ENCODE results near the gene UVRAG. TPM values are rescaled to one million over a fixed set of nuclear protein-coding genes. Genes with fewer than 3 reads are reported as not detected.

UVRAG gene
- total and polyA plus RNA-seq, 8 donors: 4.7 to 55.5 (median 20.5) TPM

DNA sequence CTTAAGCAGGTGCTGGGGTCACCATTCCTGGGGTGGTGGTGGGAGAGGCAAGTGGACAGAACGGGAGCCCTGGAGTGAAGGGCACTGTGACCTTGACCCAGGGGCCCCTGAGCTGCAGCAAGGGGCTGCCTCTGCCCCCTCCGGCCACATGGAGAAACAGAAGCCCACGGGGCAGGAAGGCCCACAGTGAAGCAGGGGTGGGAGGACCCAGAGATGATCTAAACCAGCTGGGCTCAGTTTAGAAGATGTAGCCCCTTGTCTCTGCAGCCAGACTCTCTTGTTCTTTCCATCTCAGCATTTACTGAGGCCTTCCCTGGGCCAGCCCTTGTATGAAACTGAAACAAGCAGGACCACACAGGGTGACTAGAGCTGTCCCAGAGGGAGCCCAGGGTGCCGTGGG is 360.8 kb downstream of the UVRAG start:
- Histone ChIP-seq H3K27me3 (no peaks in the 10 kb centered on the region), H3K9me3 (no peaks in the 10 kb centered on the region), H3K36me3 (no peaks in the 10 kb centered on the region), H3K4me3 (no peak overlapping the region), H3K27ac (no peak overlapping the region), H3K4me1 (no peaks in the 10 kb centered on the region)
- intact Hi-C loops (cut with DNase I; ENCODE audit: low total_unique reads): no loop called here
- WGBS, 5 donors: 63 to 79% (median 75%) methylated on average over 4 of the region's 4 CpGs
- TF ChIP-seq POLR2A (IDR thresholded peaks at IDR 0.05) (no peak), EP300 (IDR thresholded peaks at IDR 0.05) (no peak)
- peak in 1 of 2 donors; percentile 63 for DNase-seq

DNA sequence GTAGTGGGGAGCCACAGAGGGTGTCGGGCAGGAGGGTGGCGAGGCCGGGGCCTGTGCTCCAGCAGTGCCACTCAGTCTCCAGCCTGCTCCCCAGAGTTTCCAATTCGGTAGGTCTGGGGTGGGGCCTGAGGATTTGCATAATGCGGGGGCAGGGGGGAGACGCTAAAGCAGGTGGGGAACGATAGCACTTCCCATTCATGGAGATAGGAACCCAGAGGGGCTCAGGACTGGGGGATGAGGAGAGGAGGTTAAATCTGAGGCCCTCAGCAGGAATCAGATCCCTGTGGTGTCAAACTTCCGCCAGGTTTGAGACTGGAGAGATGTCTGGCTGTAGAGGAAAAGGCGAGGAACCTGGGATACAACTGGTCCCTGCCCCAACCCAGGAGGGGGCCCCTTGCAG is 361.5 kb downstream of the UVRAG start:
- Histone ChIP-seq H3K27ac (no peak overlapping the region), H3K4me1 (no peaks in the 10 kb centered on the region), H3K9me3 (no peaks in the 10 kb centered on the region), H3K4me3 (no peak overlapping the region), H3K27me3 (no peaks in the 10 kb centered on the region), H3K36me3 (no peaks in the 10 kb centered on the region)
- intact Hi-C loops (cut with DNase I; ENCODE audit: low total_unique reads): no loop called here
- 80 to 90% (median 89%) methylated on average over 9 of the region's 9 CpGs for WGBS, 5 donors
- TF ChIP-seq EP300 (IDR thresholded peaks at IDR 0.05) (no peak), POLR2AphosphoS5 (IDR thresholded peaks at IDR 0.05) (no peak), POLR2A (IDR thresholded peaks at IDR 0.05) (no peak)
- TF ChIP-seq, protein P1, sequence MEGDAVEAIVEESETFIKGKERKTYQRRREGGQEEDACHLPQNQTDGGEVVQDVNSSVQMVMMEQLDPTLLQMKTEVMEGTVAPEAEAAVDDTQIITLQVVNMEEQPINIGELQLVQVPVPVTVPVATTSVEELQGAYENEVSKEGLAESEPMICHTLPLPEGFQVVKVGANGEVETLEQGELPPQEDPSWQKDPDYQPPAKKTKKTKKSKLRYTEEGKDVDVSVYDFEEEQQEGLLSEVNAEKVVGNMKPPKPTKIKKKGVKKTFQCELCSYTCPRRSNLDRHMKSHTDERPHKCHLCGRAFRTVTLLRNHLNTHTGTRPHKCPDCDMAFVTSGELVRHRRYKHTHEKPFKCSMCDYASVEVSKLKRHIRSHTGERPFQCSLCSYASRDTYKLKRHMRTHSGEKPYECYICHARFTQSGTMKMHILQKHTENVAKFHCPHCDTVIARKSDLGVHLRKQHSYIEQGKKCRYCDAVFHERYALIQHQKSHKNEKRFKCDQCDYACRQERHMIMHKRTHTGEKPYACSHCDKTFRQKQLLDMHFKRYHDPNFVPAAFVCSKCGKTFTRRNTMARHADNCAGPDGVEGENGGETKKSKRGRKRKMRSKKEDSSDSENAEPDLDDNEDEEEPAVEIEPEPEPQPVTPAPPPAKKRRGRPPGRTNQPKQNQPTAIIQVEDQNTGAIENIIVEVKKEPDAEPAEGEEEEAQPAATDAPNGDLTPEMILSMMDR (IDR thresholded peaks at IDR 0.05): no peak
- no peak for DNase-seq

DNA sequence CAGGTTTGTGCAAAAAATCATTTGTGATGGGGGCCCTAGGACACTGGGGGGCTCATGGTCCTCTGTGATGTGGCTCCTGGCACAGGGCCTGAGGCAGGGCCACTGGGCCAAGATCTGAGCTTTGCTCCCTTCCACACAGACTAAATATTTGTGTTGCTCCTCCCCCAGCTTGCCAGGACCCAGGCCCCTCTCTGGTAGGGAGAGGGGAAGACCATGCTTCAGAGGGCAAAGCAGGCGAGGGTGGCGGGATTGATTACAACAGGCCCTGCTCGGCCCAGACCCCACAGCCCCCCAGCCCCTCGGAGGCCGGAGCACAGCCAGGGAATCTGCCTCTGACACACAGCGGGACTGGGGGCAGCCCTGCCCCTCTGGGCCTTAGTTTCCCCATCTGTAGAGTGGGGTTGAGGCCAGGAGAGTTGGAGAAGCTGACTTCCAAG is 362.3 kb downstream of the UVRAG start:
- TF ChIP-seq POLR2AphosphoS5 (IDR thresholded peaks at IDR 0.05) (no peak), EP300 (IDR thresholded peaks at IDR 0.05) (no peak), POLR2A (IDR thresholded peaks at IDR 0.05) (no peak)
- TF ChIP-seq, protein P1 (IDR thresholded peaks at IDR 0.05): no peak
- H3K27me3 ChIP-seq: no peaks in the 10 kb centered on the region
- intact Hi-C loops (cut with DNase I; ENCODE audit: low total_unique reads): no loop called here
- H3K36me3 ChIP-seq: no peaks in the 10 kb centered on the region
- no peak for DNase-seq
- H3K27ac ChIP-seq: no peak overlapping the region
- H3K9me3 ChIP-seq: no peaks in the 10 kb centered on the region
- H3K4me3 ChIP-seq: no peak overlapping the region
- no peaks in the 10 kb centered on the region for H3K4me1 ChIP-seq
- WGBS, 5 donors: 86 to 100% (median 90%) methylated on average over 2 to 6 of the region's 6 CpGs

- WGBS, 5 donors: 80 to 90% (median 82%) methylated on average over 5 to 13 of the region's 13 CpGs
- DNase-seq: no peak
- Histone ChIP-seq H3K27ac (no peak overlapping the region), H3K9me3 (no peaks in the 10 kb centered on the region), H3K4me1 (no peaks in the 10 kb centered on the region), H3K4me3 (no peak overlapping the region), H3K27me3 (no peaks in the 10 kb centered on the region), H3K36me3 (no peaks in the 10 kb centered on the region)
- intact Hi-C loops (cut with DNase I; ENCODE audit: low total_unique reads): no loop called here
- TF ChIP-seq, protein P1 (IDR thresholded peaks at IDR 0.05): no peak
- no peak for TF ChIP-seq EP300 (IDR thresholded peaks at IDR 0.05)
- no peak for TF ChIP-seq POLR2AphosphoS5 (IDR thresholded peaks at IDR 0.05)
- TF ChIP-seq POLR2A (IDR thresholded peaks at IDR 0.05): no peak
Observed at GRCh38 chr11:76179147-76179546, 364.1 kb downstream of the UVRAG start.

GRCh38 chr11:76181371-76181770 is 366.4 kb downstream of the UVRAG start:
- TF ChIP-seq, protein P1 (IDR thresholded peaks at IDR 0.05): no peak
- TF ChIP-seq POLR2A (IDR thresholded peaks at IDR 0.05) (no peak), POLR2AphosphoS5 (IDR thresholded peaks at IDR 0.05) (no peak), EP300 (IDR thresholded peaks at IDR 0.05) (no peak)
- intact Hi-C loops (cut with DNase I; ENCODE audit: low total_unique reads): no loop called here
- Histone ChIP-seq H3K4me1 (peaks cover 3 to 11% (median 10%) of the 10 kb centered on the region in 4 donors), H3K4me3 (no peak overlapping the region), H3K36me3 (no peaks in the 10 kb centered on the region), H3K27me3 (no peaks in the 10 kb centered on the region), H3K9me3 (no peaks in the 10 kb centered on the region), H3K27ac (no peak overlapping the region)
- DNase-seq: no peak
- WGBS, 5 donors: 86 to 89% (median 89%) methylated on average over 14 to 15 of the region's 15 CpGs

All from stomach (tissue), 9 donors.